ENCODE measurements around the gene ZSCAN5A. TPM values are rescaled to one million over a fixed set of nuclear protein-coding genes. Genes with fewer than 3 reads are reported as not detected.
A peak's percentile ranks its signal among the peaks of the same experiment; 100 is the strongest.
"Not testable (repeated sequence)": the region's sequence is repeated elsewhere in the genome, so short reads cannot be mapped to it uniquely, and the experiment has no call there.

The ZSCAN5A gene
- polyA plus RNA-seq, 4 donors, result 11.4 to 13.9 (median 12.9) TPM

- DNase-seq (ENCODE audit: low read depth in 4 of 4, low spot score in 3 of 4), result peak in 2 of 4 donors; percentile 5
Observed at GRCh38 chr19:56217039-56217949, 97.3 kb downstream of the ZSCAN5A start.

DNA sequence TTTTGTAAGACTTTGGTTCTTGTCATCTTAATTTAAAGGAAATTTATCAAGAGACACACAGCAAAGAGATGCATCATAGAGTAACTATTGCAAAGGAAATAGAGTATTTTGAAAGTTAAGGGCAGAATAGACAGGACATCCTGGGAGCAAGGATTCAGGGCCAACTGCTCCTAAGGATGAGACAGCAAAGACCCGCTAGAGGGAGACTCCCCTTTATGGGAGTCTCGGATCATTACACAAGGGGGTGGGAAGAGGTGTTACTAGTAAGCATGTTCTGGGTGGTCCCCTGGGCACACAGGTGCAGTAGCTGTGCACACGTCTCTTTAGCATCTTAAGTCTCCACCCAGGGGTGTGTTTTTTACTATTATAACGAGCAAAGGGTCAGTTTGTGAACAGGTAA, 102.9 kb downstream of the ZSCAN5A start:
- DNase-seq (ENCODE audit: low read depth in 4 of 4, low spot score in 3 of 4), result no peak

- not testable (repeated sequence) for DNase-seq (ENCODE audit: low read depth in 4 of 4, low spot score in 3 of 4)
Observed at GRCh38 chr19:56210036-56210435, 104.6 kb downstream of the ZSCAN5A start.

- no peak for DNase-seq (ENCODE audit: low read depth in 4 of 4, low spot score in 3 of 4)
Observed at GRCh38 chr19:56209091-56209490, 105.5 kb downstream of the ZSCAN5A start.

DNA sequence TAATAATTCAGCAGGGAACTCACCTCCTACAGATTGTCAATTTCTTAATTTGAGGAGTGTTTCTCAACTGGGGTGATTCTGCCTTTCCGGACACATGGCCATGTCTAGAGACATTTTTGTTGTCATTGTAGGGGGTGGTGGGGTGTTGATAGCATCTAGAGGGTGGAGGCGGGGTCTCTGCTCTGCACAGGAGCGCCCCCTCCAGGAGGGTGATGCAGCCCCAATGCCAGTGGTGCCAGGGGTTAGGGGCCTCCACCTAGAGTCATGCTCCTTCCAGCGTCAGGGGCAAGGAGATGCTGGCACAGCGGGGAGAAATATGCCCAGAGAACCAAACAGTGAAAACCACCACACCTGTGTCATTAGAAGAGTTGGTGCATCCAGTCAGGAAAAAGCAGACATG, 107.1 kb downstream of the ZSCAN5A start:
- DNase-seq (ENCODE audit: low read depth in 4 of 4, low spot score in 3 of 4), result not testable (repeated sequence)

- no peak for DNase-seq (ENCODE audit: low read depth in 4 of 4, low spot score in 3 of 4)
Observed at GRCh38 chr19:56201973-56202372, 112.7 kb downstream of the ZSCAN5A start, which contains the start of gene ZSCAN5C. TSS of gene ZSCAN5C (plus strand) at chr19:56202273. CDS start at chr19:56205914, 3,641 bp downstream.

DNA sequence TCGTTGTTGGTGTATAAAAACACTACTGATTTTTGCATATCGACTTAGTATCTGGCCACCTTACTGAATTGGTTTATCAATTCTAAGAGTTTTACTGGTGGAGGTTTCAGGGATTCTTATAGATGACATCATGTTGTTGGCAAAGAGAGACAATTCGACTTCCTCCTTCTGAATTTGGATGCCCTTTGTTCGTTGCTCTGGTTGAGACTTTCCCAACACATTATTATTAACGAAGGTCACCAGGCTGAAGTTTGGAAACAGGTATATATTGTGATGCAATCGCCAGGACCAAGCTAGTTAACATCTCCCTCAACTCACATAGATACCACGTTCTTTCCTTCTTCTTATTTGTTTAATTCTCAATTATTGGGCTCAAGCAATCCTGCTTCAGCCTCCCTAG, 115.0 kb downstream of the ZSCAN5A start:
- DNase-seq (ENCODE audit: low read depth in 4 of 4, low spot score in 3 of 4), result no peak

DNA sequence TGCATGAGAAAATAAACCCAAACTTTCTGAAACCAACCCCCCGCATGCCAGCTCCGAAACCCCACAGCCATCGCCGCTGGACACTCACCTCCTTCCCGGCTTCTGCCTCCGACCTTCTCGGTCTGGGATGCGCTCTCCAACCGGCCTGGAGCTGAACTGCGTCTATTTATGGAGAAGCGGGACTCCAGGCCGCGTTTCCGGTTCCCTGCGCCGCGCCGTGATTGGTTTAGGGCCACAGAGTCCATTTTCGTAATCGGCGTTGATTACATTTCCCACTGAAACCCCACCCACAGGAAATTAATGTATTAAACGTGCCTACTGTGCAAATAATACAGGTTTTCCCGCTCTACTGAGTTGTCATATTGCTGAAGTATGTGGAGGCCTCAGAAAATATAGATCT, 117.0 kb downstream of the ZSCAN5A start, which contains the start of gene ZSCAN5B:
TSS of gene ZSCAN5B (minus strand) at position 138 of the 400 bp plus-strand sequence. CDS start 4,731 bp downstream, outside the sequence.
- DNase-seq (ENCODE audit: low read depth in 4 of 4, low spot score in 3 of 4), result not testable (repeated sequence)

- DNase-seq (ENCODE audit: low read depth in 4 of 4, low spot score in 3 of 4), result no peak
Observed at GRCh38 chr19:56193981-56194640, 120.5 kb downstream of the ZSCAN5A start.

GRCh38 chr19:56191711-56192110, 122.9 kb downstream of the ZSCAN5A start:
- no peak for DNase-seq (ENCODE audit: low read depth in 4 of 4, low spot score in 3 of 4)

GRCh38 chr19:56191115-56191514, 123.5 kb downstream of the ZSCAN5A start:
- DNase-seq (ENCODE audit: low read depth in 4 of 4, low spot score in 3 of 4), result no peak

DNA sequence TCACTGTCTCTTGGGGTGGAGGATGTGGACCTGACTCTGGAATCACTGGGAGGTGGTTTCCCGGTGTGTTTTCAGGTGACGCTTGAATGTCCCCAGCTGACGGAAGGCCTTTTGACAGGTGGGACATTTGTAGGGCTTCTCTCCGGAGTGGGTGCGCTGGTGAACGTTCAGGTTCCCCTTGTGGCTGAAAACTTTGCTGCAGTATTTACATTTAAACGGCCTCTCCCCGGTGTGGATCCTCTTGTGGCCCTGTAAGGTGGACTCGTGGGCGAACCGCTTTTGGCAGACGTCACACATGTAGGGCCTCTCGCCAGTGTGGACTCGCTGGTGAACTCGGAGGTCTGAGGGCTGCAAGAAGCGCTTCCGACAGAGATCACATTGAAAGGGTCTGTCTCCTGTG, 124.9 kb downstream of the ZSCAN5A start:
- DNase-seq (ENCODE audit: low read depth in 4 of 4, low spot score in 3 of 4), result no peak

DNA sequence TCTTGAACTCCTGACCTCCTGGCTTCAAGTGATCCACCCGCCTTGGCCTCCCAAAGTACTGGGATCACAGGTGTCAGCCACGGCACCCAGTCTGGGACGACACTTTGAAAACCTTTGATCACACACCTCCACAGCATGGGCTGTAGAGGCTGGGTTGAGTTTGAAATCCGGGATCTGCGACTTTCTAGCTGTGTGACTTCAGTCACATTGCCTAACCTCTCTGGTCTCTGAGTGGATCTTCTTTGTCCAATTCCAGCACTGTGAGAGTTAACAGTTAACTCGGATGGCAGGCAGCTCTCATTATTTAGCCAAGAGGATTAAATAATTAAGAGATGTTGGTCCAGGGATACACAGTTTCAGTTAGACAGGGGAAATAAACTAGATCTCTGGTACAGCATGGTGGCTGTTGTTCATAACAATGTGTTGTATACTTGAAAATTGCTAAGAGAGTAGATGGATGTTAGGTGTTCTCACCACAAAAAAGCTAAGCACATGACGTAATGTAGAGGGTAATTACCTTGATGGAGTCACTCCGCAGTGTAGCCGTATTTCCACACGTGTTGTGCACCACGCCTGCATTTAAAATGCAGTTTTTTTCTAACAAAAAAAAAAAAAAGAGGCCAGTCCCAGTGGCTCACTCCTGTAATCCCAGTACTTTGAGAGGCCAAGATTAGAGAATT, 136.9 kb downstream of the ZSCAN5A start:
- no peak for DNase-seq (ENCODE audit: low read depth in 4 of 4, low spot score in 3 of 4)

- DNase-seq (ENCODE audit: low read depth in 4 of 4, low spot score in 3 of 4), result no peak
Observed at GRCh38 chr19:56176881-56177280, 137.8 kb downstream of the ZSCAN5A start.

- DNase-seq (ENCODE audit: low read depth in 4 of 4, low spot score in 3 of 4), result not testable (repeated sequence)
Observed at GRCh38 chr19:56176310-56176709, 138.3 kb downstream of the ZSCAN5A start.

GRCh38 chr19:56175861-56176307, 138.8 kb downstream of the ZSCAN5A start, which contains the start of gene GALP:
TSS of gene GALP (plus strand) at chr19:56176008. CDS start at chr19:56177109, 1,101 bp downstream.
- DNase-seq (ENCODE audit: low read depth in 4 of 4, low spot score in 3 of 4), result not testable (repeated sequence)

GRCh38 chr19:56174550-56174949, 140.1 kb downstream of the ZSCAN5A start:
- DNase-seq (ENCODE audit: low read depth in 4 of 4, low spot score in 3 of 4), result no peak

DNA sequence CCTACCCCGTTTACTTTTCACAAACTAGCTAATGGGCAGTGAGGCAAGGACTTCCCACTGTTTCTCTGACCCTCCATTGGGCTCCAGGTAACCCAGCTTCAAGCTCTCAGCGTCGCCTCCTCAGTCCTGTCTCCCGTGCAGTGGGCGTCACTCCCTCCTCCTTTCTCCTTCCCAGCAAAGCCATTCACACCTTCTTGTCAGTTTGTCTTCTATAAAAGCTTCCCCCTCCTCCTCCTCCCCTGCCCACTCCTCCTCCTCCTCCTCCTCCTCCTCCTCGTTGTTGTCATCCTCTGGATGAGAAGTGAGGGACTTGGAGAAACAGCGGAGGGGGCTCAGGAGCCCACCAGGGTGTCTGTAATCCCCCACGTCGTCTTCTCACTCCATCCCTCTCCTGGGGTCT, 140.6 kb downstream of the ZSCAN5A start:
- no peak for DNase-seq (ENCODE audit: low read depth in 4 of 4, low spot score in 3 of 4)

Data from right renal pelvis (tissue), 4 donors.